ENCODE measurements around the gene PPIC. TPM values are rescaled to one million over a fixed set of nuclear protein-coding genes. Genes with fewer than 3 reads are reported as not detected.

PPIC gene
- total RNA-seq, 1 experiment from 2014 or later, result 10.8 TPM

GRCh38 chr5:122982376-122982775 lies 54.1 kb downstream of the PPIC start:
- Histone ChIP-seq H3T11ph (ENCODE audit: low read length) (no peak overlapping the region), H3K23ac (ENCODE audit: insufficient read length, low read depth, low read length) (no peak overlapping the region), H3K4ac (ENCODE audit: low read depth, low read length) (no peak overlapping the region), H3K23me2 (ENCODE audit: insufficient read length, low read depth, low read length, poor library complexity, severe bottlenecking) (no peaks in the 10 kb centered on the region), H2BK5ac (ENCODE audit: insufficient read length, low read length) (no peak overlapping the region), H2BK120ac (ENCODE audit: low read depth, low read length, poor library complexity, severe bottlenecking) (no peak overlapping the region), H3K14ac (ENCODE audit: insufficient read depth, low read length) (no peak overlapping the region), H3K56ac (ENCODE audit: insufficient read length, low read depth, low read length) (no peak overlapping the region), H3K4me2 (ENCODE audit: insufficient read depth, insufficient read length, low read length) (no peak overlapping the region), H3K9ac (ENCODE audit: extremely low read depth, insufficient read length, low read length) (no peak overlapping the region), H3K79me1 (ENCODE audit: insufficient read depth, low read depth, low read length, poor library complexity, severe bottlenecking) (no peaks in the 10 kb centered on the region), H2BK12ac (ENCODE audit: insufficient read length, low read depth, low read length) (no peak overlapping the region), H4K20me1 (ENCODE audit: control insufficient read depth, insufficient read depth, insufficient read length) (no peaks in the 10 kb centered on the region), H4K91ac (ENCODE audit: insufficient read length, low read depth, low read length) (no peak overlapping the region), H3K27ac (ENCODE audit: insufficient read length, low read depth, low read length) (no peak overlapping the region), H4K5ac (ENCODE audit: insufficient read length, low read depth, low read length) (no peak overlapping the region), H2BK20ac (ENCODE audit: low read depth, low read length, poor library complexity, severe bottlenecking) (no peak overlapping the region), H4K8ac (replicated peaks; ENCODE audit: insufficient read length, low read depth, low read length) (no peak overlapping the region), H2AK5ac (ENCODE audit: insufficient read length, low read length) (no peak overlapping the region), H3K27me3 (ENCODE audit: insufficient read depth, low read length) (no peaks in the 10 kb centered on the region), H3K18ac (ENCODE audit: insufficient read length, low read depth, low read length) (no peak overlapping the region), H2BK15ac (ENCODE audit: low read depth, low read length) (no peak overlapping the region), H3K4me1 (ENCODE audit: insufficient read depth, low read length) (no peaks in the 10 kb centered on the region), H3K79me2 (ENCODE audit: insufficient read depth, low read length) (no peaks in the 10 kb centered on the region), H2AFZ (ENCODE audit: low read length) (no peak overlapping the region), H3K9me3 (ENCODE audit: control insufficient read depth, low read depth, low read length) (no peaks in the 10 kb centered on the region)
- DNase-seq, result no peak
- no peaks in the 10 kb centered on the region for H3K4me1 Mint-ChIP-seq
- no peaks in the 10 kb centered on the region for H3K36me3 Mint-ChIP-seq (ENCODE audit: insufficient read depth in 1 of 3, low read depth in 3 of 3)
- no peak overlapping the region for H3K4me3 Mint-ChIP-seq
- no peaks in the 10 kb centered on the region for H3K9me3 Mint-ChIP-seq
- WGBS (ENCODE audit: extremely low coverage, insufficient read length, low lambda C conversion rate), result no CpG with 5 or more reads among the region's 1 CpG
- no peaks in the 10 kb centered on the region for H3K27me3 Mint-ChIP-seq (ENCODE audit: low read depth)
- no peak for TF ChIP-seq CTCF (conservative IDR thresholded peaks at IDR 0.05)
- H3K27ac Mint-ChIP-seq, result no peak overlapping the region
